Endothelial cell of hepatic sinusoid (primary cell): Measurements from ENCODE around the gene BSPRY.
"Not testable (repeated sequence)": the region's sequence is repeated elsewhere in the genome, so short reads cannot be mapped to it uniquely, and the experiment has no call there.

Experiments
- in situ Hi-C: cut with HindIII; loops from 2 replicates; pipeline ENCODE4 v1.10.0; 2017; ENCODE audit warnings: low sequenced_read_pairs

The BSPRY gene

DNA sequence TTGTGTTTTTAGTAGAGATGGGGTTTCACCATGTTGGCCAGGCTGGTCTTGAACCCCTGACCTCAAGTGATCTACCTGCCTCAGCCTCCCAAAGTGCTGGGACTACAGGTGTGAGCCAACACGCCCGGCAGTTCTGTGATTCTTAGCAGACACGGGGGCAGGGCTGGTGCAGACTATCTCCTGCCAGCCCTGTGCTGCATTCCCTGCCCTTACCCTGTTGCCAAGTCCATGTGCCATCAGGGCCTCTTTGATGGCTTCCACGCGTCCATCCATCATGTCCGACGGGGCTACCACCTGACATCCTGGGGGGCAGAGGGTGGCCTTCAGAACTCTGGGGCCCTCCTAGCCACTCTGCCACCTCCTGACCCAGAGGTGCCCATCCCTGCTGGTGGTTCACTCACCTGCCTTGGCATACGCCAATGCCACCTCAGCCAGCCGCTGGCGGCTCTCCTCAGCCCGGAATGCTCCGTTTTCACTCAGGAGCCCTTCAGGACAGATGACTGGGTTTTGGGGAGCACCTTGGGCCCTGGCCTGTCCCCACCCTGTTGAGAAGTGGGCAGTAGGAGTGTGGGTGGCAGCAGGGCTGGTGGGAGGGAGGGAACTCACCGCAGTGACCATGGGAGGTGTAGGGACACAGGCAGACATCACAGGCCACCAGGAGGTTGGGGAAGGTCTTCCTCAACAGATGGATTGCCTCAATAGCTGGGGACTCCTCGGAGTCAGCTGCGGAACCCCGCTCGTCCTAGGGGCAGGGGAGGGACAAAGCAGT, 41.0 kb downstream of the BSPRY start:
- in situ Hi-C loops = no loop called here

DNA sequence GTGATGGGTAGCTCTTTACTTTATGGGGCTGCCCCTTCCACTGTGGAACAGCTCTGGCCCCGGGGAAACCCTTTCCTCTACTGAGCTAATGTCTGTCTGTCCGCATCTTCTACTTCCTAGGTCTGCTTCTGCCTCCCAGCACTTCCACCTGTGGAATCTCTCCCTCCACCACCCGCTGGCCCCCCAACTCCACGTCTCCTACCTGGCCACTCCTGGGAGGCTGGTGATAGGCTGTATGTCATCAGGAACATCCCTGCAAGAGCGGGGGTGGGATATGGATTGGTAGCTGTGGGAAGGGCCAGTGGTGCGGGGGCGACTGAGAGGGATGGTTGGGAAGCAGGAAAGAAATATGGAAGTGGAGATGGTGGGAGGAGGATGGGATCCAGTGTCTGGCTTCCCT, 42.6 kb downstream of the BSPRY start:
- in situ Hi-C loops = no loop called here

DNA sequence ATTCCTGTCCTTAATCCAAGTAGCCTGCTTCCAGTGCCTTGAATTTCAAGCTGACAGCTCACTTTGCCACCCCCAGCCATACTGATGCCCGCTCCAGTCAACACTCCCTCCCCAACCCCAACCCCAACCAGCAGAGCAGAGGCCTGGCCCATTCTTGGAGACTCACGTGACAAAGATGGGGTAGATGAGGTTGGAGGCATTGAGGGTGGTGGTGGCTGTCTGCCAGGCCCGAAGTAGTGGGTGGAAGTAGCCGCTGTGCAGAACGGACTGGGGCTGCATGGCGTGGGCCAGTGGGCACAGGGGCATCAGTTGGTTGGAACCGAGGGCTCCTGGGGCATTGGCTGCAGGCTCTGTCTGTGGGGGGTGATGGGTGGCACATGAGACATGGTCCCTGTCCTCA, 43.9 kb downstream of the BSPRY start:
- in situ Hi-C loops = no loop called here

DNA sequence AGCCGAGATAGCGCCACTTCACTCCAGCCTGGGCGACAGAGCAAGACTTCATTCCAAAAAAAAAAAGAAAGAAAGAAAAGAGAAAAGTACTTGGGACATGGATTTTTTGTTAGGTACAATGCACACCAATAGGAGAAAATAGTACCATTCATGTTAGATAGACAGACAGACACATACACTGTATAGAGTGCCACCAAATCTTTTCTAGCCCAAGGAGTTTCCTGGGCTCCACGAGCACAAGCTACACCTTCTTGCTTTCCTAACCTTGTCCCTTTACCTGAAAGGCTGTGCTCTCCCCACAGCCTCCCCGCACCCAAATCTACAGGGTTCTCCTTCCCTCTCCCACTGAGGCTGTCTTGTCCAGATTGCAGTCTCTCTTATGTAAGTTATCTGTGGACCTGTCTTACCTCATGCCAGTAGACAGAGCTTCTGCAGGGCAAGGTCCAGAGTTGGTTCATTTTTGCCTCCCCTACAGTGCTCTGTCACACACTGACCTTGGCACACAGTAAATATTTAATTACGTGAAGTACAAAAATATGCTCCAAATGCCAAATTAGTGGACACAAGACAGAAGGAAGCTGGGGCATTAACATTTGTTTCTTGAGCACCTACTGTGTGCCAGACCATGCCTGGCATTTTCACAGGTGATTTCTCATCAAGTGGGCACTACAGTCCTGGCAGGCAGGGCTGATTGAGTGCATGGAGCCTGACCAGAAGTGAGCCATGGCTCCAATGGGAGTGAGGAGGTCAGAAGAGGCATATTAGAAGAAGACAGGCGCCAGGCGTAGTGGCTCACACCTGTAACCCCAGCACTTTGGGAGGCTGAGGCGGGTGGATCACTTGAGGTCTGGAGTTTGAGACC, 45.9 kb downstream of the BSPRY start:
- in situ Hi-C loops = no loop called here

DNA sequence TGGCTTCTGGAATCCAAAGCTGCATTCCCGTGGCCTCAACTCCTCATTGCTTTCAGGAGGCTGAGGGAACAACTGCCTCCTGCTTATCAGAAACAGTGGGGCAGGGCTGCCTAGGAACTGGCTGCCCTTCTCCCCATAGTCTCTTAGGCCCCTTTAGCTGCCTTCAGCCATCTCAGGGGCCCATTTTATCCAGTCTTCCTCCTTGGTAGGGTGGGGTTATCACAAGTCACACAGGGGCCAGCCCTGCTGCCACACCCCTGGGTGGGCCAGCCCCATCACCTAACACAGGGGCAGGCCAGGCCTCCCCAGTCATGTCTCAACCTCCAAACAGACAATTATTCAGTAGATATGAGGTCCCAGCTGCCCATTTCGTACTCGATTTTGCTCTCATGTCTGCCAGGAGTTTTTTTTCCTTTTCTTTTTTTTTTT, 47.9 kb downstream of the BSPRY start:
- in situ Hi-C loops = no loop called here

DNA sequence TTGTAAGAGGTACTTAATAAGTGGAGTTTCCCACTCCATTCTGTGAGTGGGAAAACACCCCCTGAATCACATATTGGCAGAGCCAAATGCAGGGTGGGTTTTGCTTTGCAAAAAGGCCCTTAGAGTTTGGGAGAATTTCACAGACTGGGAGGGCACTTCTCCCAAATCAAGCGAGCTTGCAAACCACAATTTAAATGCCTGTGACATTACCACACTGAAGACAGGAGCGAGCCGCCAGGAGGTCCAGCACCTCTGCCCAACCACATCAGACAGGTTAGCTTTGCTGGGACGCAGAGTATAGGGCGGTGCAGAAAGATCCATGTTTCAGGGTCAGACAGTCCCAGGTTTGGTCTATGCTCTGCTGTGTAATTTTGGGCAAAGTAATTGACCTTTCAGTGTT, 49.5 kb downstream of the BSPRY start:
- in situ Hi-C loops = no loop called here

DNA sequence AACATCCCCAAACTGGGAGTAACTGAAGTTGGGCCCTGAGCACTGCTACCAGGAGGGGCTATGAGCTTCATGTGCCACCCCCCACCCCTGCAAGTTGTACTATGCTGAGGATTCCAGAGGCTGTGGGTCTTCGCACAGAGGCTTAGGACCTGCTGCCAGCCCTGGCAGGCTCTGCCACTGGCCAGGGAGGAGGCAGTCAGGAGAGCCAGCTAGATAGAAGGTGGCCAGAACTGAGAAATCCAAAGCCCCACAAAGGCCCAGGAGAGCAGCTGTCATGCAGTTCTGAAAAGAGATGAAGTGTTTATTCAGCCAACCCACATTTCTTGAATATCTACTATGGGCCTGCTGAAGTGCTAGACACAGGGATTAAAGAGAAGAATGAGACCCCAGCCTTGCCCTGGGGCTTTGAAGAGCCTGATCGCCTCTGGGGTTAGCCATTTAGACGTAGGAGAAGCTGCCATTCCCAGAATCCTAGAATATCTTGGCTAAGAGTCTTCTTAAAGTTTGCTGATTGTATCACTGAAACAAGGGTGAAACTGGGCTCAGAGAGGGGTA, 50.4 kb downstream of the BSPRY start:
- in situ Hi-C loops = no loop called here

DNA sequence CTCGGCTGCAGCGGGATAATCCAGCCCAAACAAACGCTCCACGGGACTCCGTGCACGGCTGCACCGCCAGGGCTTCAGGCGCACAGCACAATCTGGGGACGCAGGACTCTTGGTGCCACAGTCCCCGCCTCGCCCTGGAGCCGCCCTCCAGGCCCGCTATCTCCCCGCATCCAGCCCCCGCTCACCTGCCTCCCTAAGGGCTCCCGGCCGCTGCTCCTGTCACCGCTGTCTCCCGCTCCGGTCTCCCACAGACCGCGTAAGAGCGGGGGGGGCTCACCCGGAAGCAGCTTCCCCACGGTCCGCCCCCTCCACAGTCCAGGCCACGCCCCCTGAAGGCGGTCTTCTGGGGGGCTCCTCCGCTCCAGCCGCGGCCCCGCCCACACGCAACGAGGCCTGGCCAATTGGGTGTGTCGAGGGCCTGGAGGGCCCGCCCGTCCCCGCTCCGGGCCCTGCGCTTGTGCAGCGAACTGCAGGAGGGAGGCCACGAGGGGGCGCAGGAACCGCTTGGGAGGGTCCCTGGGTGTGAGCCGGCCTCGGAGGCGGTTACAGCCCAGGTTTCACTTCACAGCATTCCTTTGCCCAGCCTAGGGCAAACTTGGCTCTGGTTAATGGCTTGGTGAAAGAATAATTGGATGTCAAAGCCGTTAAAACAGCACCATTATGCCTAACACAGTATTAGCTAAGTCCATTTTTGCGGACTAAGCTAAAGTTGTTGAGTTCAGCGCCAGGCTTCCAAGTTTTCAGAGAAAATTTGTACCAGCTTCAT, 51.9 kb downstream of the BSPRY start, which contains the start of gene ALAD:
ALAD (minus strand) TSS at position 258 of the 766 bp plus-strand sequence. CDS start 7,725 bp downstream, outside the sequence.
- in situ Hi-C loops = no loop called here

DNA sequence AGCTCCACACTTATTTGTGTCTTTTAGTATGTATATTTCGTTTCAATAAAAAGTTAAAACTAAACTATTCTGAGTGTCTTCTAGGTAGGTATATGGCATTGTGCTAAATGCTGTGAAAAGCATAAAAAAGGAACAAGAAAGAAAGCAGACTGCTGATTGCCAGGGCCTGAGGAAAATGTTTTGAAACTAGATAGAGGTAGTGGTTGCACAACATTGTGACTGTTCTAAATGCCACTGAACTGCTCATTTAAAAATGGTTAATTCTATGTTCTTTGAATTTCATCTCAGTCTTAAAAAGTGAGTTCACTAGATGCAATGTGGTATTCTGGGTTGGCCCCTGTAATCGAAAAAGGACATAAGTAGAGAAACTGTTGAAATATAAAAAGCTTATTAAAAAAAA, 54.3 kb downstream of the BSPRY start:
- in situ Hi-C loops = no loop called here

DNA sequence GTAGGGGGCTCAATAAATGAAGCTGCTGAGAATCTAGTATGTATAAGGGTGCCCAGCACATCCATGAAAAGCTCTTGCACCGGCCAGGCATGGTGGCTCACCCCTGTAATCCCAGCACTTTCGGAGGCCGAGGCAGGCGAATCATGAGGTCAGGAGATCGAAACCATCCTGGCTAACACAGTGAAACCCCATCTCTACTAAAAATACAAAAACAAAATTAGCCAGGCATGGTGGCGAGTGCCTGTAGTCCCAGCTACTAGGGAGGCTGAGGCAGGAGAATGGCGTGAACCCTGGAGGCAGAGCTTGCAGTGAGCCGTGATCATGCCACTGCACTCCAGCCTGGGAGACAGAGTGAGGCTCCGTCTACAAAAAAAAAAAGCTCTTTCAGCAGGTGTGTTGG, 57.0 kb downstream of the BSPRY start:
- in situ Hi-C loops = not testable (repeated sequence)

DNA sequence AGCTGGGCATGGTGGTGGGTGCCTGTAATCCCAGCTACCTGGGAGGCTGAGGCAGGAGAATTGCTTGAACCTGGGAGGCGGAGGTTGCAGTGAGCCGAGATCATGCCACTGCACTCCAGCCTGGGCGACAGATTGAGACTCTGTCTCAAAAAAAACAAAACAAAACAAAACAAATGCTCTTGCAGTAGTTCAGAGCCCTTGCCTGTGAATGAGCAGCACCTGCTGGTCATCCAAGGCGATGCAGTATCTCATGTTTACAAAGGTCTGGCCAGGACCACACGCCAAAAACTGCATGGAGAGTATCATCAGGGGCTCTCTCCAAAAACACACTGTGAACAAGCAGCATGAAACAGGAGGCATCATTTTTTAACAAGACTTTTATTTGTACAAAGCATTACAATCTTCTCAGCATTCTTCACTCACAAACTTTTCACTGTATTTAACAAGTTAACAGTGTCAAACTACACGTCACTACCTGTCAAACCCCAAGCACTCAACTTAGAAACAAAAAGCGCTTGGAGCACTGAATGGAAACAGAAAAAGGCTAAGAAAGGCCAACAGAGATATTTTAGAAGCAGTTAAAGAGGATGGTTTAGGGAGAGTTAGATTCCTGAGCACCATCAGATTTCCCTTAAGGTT, 57.7 kb downstream of the BSPRY start:
- in situ Hi-C loops = not testable (repeated sequence)

DNA sequence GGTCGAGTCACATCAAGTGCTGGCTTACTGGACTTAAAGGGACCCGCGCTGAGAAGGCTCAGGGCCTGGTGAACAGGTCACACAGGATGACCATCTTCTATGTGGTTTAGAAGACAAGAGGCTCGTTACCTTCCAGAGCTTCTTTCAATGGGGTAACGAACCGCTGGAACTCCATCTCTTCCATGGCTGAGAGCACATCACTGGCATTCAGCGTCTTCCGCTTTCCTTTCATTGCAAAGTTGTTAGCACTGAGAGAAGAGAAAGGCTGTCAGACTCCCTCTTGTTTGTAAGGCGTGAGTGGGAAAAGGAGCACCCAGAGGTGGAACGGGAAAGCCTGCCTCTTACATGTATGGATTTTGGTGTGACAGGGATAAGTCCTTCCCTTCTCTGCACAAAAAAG, 60.1 kb downstream of the BSPRY start:
- in situ Hi-C loops = no loop called here

DNA sequence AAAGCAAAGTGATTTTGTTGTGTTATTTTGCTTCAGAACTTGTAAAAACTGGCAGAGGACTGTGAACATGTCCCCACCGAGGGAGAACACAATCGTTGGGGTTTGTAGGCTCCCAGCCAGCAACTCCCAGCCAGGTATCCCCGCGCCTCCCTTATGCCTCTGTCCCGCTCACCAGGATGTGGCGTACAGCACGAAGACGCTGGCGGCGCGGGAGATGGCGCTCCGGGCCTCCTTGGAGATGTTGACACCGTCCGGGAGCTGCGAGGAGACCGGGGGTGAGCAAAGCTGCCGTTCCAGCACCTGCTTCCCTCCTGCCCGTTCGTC, 60.5 kb downstream of the BSPRY start:
- in situ Hi-C loops = no loop called here

DNA sequence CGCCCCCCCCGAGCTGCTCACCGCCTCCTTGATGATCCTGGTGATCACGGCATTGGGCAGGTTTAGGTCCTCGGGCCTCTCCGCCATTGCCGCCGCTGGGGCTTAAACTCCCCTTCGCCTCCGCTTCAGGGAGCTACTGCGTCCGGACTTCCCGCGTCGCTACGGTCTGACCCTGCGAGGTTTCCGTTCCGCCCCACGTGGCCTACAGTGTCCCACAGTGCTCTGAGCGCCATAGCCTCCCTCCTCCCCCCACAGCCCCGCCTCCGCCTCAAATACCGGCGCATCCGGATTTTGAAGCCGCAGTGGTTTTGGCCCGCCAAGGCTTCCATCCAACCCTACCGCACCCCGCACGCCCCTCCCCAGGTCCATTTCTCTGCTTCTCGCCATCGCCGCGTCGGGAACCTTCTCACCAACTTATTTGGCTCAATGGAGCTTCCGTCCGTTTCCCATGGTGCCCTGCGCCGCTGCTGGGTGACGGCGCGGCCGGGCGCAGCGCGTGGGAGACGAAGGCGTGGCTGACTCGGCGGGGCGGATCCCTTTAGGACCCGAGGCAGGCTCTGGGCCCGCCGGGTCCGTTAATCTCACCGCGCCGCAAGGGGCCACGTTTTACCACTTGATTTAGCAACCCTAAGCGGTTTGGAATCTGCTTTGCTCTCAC, 61.0 kb downstream of the BSPRY start, which contains the start of the genes C9orf43 and POLE3:
C9orf43 (plus strand) TSS at position 541 of the 658 bp plus-strand sequence. CDS start 2,747 bp downstream, outside the sequence.
POLE3 (minus strand) TSS at position 469 of the 658 bp plus-strand sequence; CDS start at position 87, 382 bp downstream.
- in situ Hi-C loops = no loop called here

DNA sequence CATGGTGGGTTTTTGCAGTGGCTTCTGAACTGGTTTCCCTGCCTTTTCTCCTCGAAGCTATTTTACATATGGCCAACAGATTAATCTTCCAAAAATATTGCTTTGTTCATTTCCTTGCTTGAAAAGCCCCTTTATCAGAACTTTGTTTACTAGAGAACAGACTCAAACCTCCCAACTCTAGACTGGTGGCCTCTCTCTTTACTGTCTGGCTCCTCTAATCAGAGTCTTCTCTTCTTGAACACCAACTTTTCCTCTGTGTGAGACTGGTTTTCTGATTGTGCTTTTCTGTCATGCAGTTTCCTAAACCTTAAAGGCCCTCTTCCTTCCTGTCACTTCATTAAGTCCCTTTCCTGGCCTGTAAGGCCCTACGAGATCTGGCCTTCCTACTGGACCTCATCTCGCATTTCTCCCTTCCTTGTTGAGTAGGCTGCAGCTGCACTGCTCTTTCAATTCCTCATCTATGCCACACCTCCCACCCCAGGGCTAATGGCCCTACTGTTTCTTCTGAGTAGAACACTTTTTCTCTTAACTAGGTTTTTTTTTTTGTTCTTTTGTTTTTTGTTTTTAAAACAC, 66.9 kb downstream of the BSPRY start:
- in situ Hi-C loops = no loop called here

DNA sequence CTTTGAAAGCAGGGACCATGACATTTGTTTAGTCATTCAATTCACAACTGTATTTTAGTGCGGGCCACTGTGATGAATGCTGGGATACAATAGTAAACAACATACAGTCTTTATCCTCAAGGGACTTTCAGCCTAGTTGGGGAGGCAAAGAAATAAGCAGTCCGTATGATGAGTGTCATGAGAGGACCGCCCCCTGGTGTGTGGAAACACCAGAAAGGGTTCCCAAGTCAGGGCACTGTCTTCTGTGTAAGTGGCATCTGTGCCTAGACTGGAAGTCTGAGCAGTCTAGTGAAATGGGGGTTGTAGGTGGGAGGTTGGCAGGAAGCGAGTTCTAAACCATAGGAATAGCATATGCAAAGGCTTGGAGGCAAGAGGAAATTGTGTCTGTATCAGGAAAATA, 68.0 kb downstream of the BSPRY start:
- in situ Hi-C loops = no loop called here
